Measurements from ENCODE around the gene NOX4.

GRCh38 chr11:89484896-89485295 lies 6.3 kb downstream of the NOX4 start:
- TF ChIP-seq CTCF (IDR thresholded peaks at IDR 0.05) (no peak), POLR2AphosphoS5 (IDR thresholded peaks at IDR 0.05) (no peak)
